Calu3 (cell line): ENCODE results near the gene NUDT21. TPM values are rescaled to one million over a fixed set of nuclear protein-coding genes. Genes with fewer than 3 reads are reported as not detected.
"Not testable (repeated sequence)": the region's sequence is repeated elsewhere in the genome, so short reads cannot be mapped to it uniquely, and the experiment has no call there.

ENCODE experiments used
- BruUV-seq: library from RNA; stranded (reverse); fragments of 400-500 nt; replicated peaks from 2 replicates; lab custom pipeline; 2021; lab: Mats Ljungman, UMichigan
- CTCF ChIA-PET: fragments of 300-600 bp; sonication (Branson Sonifier 250); formaldehyde crosslinking; loops from one replicate; lab custom pipeline; 2022; ENCODE audit warnings: antibody characterized with exemption; lab: Charles Lee
- DNase-seq: peaks from one replicate; pipeline ENCODE4 v3.0.0; 2022
- H3K27ac Mint-ChIP-seq: one replicate; pipeline ENCODE4 v1.8.0; 2022; ENCODE audit warnings: mixed read lengths; ENCODE audit not compliant: unreplicated experiment
- H3K27me3 Mint-ChIP-seq: one replicate; pipeline ENCODE4 v1.8.0; 2022; ENCODE audit warnings: mixed read lengths; ENCODE audit not compliant: unreplicated experiment
- H3K36me3 Mint-ChIP-seq: one replicate; pipeline ENCODE4 v1.8.0; 2022; ENCODE audit warnings: mild to moderate bottlenecking, moderate library complexity, mixed read lengths; ENCODE audit not compliant: insufficient read depth, unreplicated experiment
- H3K4me1 Mint-ChIP-seq: one replicate; pipeline ENCODE4 v1.8.0; 2022; ENCODE audit warnings: mild to moderate bottlenecking, low read depth, mixed read lengths; ENCODE audit not compliant: unreplicated experiment
- H3K4me3 Mint-ChIP-seq: one replicate; pipeline ENCODE4 v1.8.0; 2022; ENCODE audit warnings: mild to moderate bottlenecking, low read depth, moderate library complexity, mixed read lengths; ENCODE audit not compliant: unreplicated experiment
- H3K9me3 Mint-ChIP-seq: one replicate; pipeline ENCODE4 v1.8.0; 2022; ENCODE audit warnings: low read depth, mixed read lengths; ENCODE audit not compliant: unreplicated experiment
- intact Hi-C: fragments of 100-400 bp; cut with micrococcal nuclease; formaldehyde crosslinking; loops from one replicate; pipeline ENCODE4 v1.10.0; 2022; ENCODE audit not compliant: unreplicated experiment
- total RNA-seq: library from RNA; stranded (reverse); gene quantifications from 2 replicates; pipeline ENCODE4 v1.2.3, GENCODE V29; 2022
- TF ChIP-seq, protein P1 (sequence below): fragments of 200-600 bp; IDR thresholded peaks from one replicate; pipeline ENCODE4 v1.8.0; 2022; ENCODE audit warnings: antibody characterized with exemption; ENCODE audit not compliant: unreplicated experiment

NUDT21 gene
- total RNA-seq, 1 experiment from 2014 or later: 266 TPM

DNA sequence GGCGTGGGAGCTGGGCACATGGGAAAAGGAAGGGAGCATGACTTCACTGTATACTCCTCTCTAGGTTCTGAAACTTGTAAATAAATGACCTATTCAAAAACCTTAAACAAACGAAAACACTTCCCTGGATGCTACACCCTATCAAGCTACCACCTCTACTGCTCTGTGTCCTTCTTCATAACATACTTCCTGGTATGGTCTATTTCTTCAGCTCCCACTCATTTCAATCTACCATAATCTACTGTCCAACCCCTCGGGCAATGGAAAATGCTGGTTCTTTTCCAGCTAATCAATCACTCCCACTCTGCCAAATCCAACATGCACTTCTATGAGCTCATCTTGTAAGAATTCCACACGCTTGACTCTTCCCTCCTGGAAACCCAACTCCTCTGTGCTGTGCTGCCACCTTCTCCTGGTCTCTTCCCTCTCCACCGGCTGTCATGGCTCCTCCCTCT lies 68.2 kb downstream of the NUDT21 start:
- Mint-ChIP-seq H3K4me1 (peaks cover 20% of the 10 kb centered on the region), H3K4me3 (no peak overlapping the region), H3K27ac (peak overlapping the region; percentile 21), H3K27me3 (no peaks in the 10 kb centered on the region), H3K36me3 (peaks cover 16% of the 10 kb centered on the region), H3K9me3 (peaks cover 9% of the 10 kb centered on the region)
- TF ChIP-seq, protein P1, sequence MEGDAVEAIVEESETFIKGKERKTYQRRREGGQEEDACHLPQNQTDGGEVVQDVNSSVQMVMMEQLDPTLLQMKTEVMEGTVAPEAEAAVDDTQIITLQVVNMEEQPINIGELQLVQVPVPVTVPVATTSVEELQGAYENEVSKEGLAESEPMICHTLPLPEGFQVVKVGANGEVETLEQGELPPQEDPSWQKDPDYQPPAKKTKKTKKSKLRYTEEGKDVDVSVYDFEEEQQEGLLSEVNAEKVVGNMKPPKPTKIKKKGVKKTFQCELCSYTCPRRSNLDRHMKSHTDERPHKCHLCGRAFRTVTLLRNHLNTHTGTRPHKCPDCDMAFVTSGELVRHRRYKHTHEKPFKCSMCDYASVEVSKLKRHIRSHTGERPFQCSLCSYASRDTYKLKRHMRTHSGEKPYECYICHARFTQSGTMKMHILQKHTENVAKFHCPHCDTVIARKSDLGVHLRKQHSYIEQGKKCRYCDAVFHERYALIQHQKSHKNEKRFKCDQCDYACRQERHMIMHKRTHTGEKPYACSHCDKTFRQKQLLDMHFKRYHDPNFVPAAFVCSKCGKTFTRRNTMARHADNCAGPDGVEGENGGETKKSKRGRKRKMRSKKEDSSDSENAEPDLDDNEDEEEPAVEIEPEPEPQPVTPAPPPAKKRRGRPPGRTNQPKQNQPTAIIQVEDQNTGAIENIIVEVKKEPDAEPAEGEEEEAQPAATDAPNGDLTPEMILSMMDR: no peak
- intact Hi-C loops: no loop called here
- CTCF ChIA-PET: interaction anchor here (1.0 to 1.5 kb wide), 3 partner anchors 12 to 44 kb away, joined by 3 to 8 read pairs (median 4); no protein-coding TSS in a partner anchor
- no TSS peak for BruUV-seq
- DNase-seq: peak; percentile 15

DNA sequence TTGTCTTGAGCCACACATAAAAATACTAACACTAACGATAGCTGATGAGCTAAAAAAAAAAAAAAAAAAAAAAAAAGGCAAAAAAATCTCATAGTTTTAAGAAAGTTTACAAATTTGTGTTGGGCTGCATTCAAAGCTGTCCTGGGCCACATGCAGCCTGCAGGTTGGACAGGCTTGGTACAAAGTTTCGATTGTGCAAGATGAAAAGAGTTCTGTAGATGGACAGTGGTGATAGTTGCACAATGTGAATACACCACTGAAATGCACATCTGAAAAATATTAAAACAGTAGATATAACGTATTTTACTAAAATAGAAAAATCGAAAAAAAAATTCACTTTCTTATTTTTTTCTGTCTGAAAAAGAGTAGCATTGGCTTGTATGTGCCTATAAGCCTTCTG lies 68.7 kb downstream of the NUDT21 start:
- no peaks in the 10 kb centered on the region for H3K27me3 Mint-ChIP-seq
- peaks cover 9% of the 10 kb centered on the region for H3K9me3 Mint-ChIP-seq
- BruUV-seq: no TSS peak
- DNase-seq: no peak
- H3K27ac Mint-ChIP-seq: no peak overlapping the region
- CTCF ChIA-PET: interaction anchor here (0.6 to 1.5 kb wide), 5 partner anchors 12 to 57 kb away, joined by 3 to 8 read pairs (median 4); no protein-coding TSS in a partner anchor
- intact Hi-C loops: no loop called here
- H3K36me3 Mint-ChIP-seq: peaks cover 16% of the 10 kb centered on the region
- no peak overlapping the region for H3K4me3 Mint-ChIP-seq
- peaks cover 20% of the 10 kb centered on the region for H3K4me1 Mint-ChIP-seq
- TF ChIP-seq, protein P1: no peak

- CTCF ChIA-PET, BruUV-seq, intact Hi-C loops, H3K9me3 Mint-ChIP-seq, H3K27me3 Mint-ChIP-seq, H3K4me3 Mint-ChIP-seq, DNase-seq, H3K27ac Mint-ChIP-seq: not testable (repeated sequence)
- Mint-ChIP-seq H3K4me1 (peaks cover 20% of the 10 kb centered on the region), H3K36me3 (peaks cover 13% of the 10 kb centered on the region)
Measured at GRCh38 chr16:56380778-56381485, 70.2 kb downstream of the NUDT21 start.

Other genes starting within 250 kb of the NUDT21 start
- gene AMFR, start 25.8 kb downstream of the NUDT21 start, total RNA-seq: 108 and 116 TPM in 2 replicates
- 59.6 and 60.6 TPM in 2 replicates for gene OGFOD1, start 222 bp upstream of the NUDT21 start, total RNA-seq
- 35.5 and 36.4 TPM in 2 replicates for gene BBS2, start 68.7 kb upstream of the NUDT21 start, total RNA-seq
- gene MT4, start 113.7 kb upstream of the NUDT21 start, total RNA-seq: not detected in 2 replicates
- not detected in 2 replicates for gene MT3, start 138.2 kb upstream of the NUDT21 start, total RNA-seq
- gene MT2A, start 157.3 kb upstream of the NUDT21 start, total RNA-seq: 8.2 and 28.1 TPM in 2 replicates
- not detected in 2 replicates for gene MT1E, start 174.4 kb upstream of the NUDT21 start, total RNA-seq
- not detected in 2 replicates for gene MT1M, start 181.3 kb upstream of the NUDT21 start, total RNA-seq
- not detected in 2 replicates for gene MT1A, start 187.3 kb upstream of the NUDT21 start, total RNA-seq
- not detected in 2 replicates for gene MT1B, start 200.6 kb upstream of the NUDT21 start, total RNA-seq
- 2.6 and 7.7 TPM in 2 replicates for gene MT1F, start 206.6 kb upstream of the NUDT21 start, total RNA-seq
- not detected in 2 replicates for gene MT1G, start 216.7 kb upstream of the NUDT21 start, total RNA-seq
- gene MT1H, start 218.5 kb upstream of the NUDT21 start, total RNA-seq: not detected in 2 replicates
- gene MT1X, start 231.1 kb upstream of the NUDT21 start, total RNA-seq: 5.3 and 15.4 TPM in 2 replicates